Bone marrow (tissue), 2 donors: ENCODE results near the gene IKBKG.
A peak's percentile ranks its signal among the peaks of the same experiment; 100 is the strongest.
"Not testable (repeated sequence)": the region's sequence is repeated elsewhere in the genome, so short reads cannot be mapped to it uniquely, and the experiment has no call there.

Experiments
- DNase-seq, 2 donors: peaks; one replicate each; lab custom pipeline; 2025; lab: John Stamatoyannopoulos, UW

Gene IKBKG

DNA sequence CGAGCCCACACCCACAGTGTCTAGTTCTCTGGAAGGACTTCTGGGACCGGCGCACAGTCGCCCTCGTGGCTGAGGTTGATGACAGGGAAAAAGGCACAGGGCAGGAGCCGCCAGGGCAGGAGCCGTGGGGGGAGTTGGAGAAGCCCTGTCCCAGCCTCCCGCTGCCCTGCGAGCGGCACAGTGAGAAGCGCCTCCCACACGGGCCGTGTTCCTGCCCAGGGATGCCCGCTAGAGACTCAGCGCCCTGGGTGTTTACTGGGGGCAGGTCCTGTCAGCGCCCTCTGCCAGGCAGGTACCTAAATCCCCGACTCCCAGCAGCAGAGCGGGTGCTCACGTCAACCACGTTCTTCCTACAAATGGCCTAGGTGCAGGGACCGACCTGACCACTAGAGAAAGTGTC is 11.5 kb downstream of the IKBKG start:
- DNase-seq: not testable (repeated sequence)

DNA sequence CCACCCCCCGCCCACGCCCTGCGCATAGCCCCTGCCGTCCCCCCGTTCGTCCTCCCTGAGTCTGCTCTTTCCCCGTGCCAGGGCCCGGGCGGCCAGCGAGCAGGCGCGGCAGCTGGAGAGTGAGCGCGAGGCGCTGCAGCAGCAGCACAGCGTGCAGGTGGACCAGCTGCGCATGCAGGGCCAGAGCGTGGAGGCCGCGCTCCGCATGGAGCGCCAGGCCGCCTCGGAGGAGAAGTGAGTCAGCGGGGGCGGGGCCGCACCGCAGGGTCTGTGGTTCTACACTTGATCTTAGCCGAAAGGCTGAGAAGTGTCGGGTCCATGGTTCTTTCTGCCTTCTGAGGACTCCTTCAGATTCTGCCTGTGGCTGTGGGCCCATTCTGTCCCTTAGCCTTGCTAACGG is 12.9 kb downstream of the IKBKG start:
- not testable (repeated sequence) for DNase-seq

DNA sequence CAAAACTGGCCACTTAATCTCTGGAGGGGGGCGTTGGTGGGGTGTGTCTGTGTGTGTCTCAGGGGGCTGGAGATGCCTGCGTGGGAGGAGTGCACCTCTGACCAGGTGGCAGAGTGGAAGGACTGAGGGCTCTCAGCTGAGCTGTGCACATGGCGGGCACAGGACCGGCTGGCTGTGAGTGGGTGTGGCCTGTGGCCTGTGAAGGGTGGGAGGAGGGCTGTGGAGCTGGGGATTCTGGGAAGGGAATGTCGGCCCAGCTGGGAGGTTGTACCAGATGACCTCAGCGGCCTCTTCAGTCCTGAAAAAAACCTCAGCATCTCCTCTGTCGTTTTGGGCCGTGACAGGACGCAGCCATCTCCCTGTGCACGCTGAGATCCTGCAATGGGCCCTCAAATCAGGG is 14.9 kb downstream of the IKBKG start:
- DNase-seq: not testable (repeated sequence)

DNA sequence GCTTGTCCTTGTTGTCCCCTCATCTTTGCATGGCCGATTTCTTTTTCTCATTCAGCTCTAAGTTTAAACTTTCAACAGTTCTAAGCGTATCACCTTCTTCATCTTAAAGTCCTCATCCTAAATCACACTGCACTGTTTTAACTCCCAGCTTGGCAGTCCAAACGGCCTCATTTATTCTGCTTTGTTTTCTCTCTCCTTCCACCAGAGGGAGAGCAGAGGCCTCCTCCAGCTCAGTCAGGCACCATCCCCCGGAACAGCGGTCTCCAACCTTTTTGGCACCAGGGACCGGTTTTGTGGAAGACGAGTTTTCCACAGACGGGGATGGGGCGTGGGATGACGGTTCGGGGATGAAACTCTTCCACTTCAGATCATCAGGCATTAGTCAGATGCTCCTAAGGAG is 22.9 kb downstream of the IKBKG start:
- not testable (repeated sequence) for DNase-seq

DNA sequence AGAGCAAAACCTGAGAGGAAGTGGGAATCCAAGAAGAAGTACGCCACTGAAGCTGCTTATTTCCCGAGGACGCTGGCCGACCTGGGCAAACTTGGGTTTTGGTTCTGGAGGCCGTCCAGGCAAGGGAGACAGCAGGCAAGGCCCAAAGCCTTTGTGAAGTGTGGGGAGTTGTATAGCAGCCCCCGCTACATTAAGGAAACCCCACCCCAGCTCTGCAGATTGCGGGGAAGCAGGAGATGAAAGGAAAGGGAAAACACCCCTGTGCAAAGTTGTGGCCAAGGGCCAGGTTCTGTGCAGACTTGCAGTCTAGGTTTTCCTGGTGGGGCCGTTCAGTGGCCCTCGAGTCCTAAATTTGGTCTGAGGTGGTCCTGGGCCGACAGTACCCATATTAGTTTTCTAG is 25.6 kb downstream of the IKBKG start:
- DNase-seq: not testable (repeated sequence)

DNA sequence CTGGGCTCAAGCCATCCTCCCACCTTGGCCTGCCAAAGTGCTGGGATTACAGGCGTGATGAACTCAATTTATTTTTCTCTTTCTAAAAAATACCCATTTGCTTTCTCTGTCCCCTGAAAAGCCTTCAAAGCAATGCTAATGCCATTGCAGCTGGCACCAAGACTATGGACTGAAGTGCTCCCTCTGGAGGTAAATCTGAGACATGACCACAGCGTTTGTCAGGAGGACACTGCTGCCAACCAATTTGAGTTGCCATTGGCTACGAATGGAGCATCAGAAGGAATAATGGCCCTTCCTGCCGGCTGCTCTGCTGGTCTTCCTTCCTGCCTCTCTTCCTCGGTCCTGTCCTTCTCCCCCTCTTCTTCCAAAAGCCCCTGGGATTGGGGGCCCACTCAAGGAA is 27.7 kb downstream of the IKBKG start:
- DNase-seq: not testable (repeated sequence)

DNA sequence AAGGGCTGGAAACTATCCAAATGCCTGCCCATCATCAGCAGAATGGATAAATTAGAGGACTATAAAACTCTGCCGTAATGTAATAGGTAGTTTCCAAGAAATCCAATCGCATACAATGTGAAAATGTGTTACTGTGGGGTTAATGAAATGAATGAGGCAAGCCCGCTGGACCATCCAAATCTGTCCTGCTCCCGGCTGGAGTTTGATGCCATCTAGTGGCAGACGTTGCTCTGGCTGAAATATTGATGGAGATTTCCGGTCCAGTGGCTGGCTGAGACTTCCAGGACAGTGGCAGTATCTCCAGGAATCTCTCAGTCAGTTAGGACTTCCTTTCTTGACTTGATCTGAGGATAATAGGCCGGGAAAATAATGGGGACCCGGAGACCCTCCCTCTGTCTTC is 35.6 kb downstream of the IKBKG start:
- DNase-seq: not testable (repeated sequence)

DNA sequence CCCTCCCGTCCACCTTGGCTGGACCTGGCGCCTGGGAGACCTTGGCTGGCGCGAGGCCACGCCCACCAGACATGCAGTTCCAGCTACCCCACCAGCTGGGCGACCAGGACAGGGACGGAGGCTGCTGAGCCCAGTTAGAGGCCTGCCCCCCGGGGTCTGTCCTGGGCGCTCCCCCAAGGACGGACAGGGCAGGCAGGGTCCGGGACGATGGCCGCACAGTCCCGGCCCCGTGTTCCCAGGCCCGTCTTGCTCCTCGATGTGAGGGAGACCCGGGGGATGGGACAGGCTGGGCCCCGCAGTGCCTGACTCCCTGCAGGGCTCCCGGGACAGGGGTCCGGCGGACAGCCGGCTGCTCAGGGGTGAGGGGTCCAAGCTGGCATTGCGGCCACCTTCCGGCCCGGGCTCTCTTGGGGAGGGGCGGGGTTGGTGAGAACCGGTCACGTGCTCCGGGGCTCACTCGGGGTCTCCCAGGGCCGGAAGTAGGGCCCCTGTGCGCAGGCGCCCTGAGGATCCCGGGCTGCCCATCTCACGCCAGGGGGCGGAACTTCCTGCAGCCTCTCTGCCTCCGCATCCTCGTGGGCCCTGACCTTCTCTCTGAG is 37.3 kb downstream of the IKBKG start, which contains the start of gene CTAG1A:
CTAG1A (plus strand) TSS at position 549 of the 599 bp plus-strand sequence. CDS start 74 bp downstream, outside the sequence.
- DNase-seq: not testable (repeated sequence)

DNA sequence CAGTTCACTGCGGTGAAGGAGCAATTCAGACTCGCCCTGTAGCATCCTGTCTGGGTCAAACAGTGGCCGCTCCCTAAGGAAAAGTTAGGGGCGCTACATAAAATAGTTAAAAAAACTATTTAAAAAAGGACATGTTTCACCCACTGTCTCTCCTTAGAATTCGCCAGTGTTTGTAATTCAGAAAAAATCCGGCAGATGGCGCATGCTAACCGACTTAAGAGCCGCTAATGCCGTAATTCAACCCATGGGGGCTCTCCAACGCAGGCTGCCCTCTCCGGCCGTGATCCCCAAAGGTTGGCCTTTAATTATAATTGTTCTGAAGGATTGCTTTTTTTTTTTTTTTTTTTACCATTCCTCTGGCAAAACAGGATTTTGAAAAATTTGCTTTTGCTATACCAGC is 43.0 kb downstream of the IKBKG start:
- DNase-seq: not testable (repeated sequence)

DNA sequence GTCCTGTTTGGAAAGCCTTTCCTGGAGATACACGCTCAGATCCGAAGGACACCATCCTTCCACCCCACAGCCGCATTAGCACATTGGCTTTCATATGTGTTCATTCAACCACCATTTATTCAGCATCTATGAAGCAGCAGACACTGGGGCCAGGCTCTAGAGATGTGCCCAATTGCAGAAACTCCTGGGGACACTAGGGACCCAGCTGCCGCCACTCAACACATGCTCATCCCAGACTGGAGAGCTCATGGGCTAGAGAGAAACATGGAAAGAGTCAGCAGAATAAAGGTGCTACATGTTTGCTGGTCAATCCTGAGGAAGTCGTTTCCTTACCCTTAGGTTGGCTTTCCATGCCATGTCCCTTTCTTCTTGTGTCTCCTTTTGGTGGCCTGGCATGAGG is 45.1 kb downstream of the IKBKG start:
- DNase-seq: no peak

DNA sequence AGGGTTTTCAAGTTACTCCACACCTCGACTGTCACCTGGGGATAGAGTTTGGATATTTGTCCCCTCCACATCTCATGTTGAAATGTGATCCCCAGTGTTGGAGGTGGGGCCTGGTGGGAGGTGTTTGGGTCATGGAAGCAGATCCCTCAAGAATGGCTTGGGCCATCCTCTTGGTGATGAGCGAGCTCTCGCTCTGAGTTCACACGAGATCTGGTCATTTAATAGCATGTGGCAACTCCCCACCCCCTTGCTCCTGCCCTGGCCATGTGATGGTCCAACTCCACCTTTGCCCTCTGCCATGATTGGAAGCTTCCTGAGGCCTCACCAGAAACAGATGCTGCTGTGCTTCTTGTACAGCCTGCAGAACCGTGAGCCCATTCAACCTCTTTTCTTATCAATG is 45.8 kb downstream of the IKBKG start:
- DNase-seq: no peak

DNA sequence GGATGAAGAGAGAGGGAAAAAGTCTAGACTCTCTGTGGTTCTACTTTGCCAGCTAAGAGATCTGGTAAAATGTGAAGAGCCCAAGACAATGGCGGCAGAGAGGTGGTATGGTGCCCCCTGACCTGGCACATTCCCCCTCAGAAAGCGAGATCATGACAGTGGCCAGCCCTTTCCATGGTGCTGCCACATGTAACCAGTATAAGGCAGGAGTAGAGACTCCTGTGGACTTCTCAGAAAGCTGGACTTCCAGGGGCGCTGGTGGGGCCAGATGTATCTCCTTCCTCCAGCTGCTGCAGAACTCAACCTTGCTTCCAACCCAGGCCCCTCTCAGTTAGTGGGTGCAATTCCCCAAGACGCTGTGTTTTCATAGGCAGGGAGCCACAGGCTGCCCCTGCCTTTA is 47.1 kb downstream of the IKBKG start:
- DNase-seq: no peak

DNA sequence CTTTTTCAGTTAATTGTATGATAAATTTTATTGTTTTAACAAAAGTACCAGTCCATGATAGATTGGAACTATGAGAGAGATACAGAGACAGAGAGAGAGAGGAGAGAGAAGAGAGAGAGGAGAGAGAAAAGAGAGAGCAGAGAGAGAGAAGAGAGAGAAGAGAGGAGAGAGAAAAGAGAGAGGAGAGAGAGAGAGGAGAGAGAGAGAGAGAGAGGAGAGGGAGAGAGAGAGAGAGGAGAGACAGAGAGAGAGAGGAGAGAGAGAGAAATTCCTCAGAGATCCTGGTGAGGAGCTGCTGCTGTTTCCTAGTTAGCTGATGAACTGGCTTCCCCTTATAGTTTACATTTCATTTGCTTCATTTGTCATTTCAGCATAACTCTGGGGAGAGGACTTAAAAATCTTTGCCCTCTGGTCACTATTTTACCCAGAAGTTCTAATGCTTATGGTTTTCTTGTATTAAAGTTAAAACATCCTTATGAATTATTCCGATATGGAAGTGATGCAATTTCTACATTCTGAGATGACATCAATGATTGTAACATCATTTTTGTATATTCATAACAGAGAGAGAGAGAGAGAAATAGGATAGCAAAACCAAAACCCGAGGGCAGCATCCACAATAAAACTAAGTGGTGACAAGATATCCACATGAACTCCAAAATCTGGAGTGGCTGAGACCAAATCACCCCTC is 48.3 kb downstream of the IKBKG start:
- no peak for DNase-seq

DNA sequence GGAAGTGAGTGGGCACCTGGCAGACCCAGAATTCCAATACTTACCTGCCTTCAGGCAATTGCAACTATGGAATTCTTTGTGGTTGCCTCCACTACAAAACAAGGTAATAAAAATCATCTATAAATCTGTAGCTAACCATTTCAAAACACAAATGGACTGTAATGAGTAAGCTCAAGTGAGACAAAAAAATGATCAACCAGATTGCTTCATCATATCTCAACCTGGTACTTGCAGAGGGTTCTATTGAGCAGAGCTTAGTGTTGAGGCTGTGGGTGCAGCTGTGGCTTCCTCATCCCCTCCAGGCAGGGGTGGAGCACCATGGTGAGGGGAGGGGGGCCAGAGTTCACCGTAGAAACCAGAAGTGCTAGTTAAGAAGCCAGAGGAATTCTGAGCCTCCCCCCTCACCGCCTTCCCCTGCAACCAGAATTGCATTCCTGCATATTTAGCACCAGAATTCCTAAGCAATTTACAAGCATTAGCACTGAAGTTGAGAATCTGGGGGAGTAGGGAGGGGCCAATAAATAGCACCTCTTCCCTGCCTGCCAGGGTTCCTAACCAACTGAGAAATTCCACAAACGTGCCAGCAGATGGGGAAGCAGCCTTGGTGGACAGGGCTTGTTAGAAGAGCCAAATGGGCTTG is 49.0 kb downstream of the IKBKG start:
- DNase-seq: peak in 1 of 2 donors; percentile 50

DNA sequence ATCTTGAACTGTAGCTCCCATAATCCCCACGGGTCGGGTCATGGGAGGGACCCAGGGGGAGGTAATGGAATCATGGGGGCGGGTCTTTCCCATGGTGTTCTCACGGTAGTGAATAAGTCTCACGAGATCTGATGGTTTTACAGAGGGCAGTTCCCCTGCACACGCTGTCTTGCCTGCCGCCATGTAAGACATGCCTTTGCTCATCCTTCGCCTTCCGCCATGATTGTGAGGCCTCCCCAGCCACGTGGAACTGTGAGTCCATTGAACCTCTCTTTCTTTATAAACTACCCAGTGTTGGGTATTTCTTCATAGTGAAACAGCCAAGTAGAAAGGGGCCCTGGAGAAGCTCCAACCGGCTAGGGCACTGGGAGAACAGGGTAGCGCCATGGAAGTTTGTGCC is 49.8 kb downstream of the IKBKG start:
- DNase-seq: no peak

DNA sequence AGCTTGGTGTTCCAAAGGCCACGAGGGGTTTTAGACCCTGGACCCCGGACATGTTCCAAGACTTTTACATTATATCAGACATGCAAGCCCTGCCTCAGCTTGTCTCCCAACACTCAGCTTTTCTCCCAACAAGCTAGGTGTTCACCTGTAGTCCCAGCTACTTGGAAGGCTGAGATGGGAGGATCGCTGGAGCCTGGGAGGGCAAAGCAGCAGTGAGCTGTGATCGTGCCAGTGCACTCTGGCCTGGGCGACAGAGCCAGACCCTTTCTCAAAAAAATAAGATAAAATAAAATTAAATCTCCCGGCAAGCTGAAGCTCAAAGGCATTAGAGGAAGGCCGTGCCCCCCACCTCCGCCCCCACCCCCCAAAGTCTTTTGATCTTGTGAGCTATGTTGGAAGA is 51.2 kb downstream of the IKBKG start:
- no peak for DNase-seq

DNA sequence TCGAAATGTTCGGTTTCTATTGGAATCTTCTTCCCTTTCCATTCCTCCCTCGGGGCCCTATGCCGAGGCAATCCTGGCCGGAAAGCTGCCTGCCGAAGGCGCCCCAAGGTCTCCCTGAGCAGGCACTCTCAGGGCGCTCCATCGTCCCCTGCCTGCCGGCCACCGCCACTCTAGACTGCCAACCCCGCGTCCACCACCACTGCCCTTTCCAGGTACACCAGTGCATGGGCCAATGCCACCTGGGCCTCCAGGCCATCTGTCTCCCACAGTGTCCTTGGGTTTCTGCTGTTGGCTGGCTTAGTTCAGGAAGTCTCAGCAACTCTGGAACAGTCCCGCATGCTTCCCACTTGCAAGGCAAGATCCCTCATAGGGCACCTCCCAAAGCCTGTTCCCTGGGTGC is 52.1 kb downstream of the IKBKG start:
- DNase-seq: no peak

DNA sequence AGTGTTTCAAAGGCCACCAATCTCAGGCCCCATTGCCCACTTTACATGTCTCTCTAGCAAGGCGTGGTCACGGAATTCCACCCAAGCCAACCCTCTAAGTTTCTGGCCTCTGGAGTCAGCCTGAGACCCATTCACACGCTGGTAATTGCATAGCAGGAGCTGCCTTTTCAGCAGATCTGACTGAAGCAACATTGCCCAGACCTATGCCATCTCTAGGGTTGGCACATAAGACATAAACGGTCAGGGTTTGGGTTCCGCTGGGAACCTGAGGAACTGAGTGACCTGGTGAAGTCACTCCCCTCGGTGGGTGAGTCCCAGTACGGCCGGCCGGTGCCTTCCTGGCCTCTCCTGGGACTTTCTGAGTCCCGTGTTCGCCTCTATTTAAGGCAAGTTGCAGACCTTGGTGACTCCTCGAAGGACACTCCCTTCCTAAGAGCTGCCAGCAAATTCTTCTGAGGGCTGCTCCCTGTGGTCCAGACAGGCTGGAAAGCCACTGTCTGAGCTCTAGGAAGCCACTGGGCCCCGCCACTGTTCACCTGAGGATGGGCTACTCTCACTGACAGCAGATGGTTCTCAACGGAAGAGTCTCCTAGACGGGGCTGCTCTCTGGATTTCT is 53.4 kb downstream of the IKBKG start:
- no peak for DNase-seq

DNA sequence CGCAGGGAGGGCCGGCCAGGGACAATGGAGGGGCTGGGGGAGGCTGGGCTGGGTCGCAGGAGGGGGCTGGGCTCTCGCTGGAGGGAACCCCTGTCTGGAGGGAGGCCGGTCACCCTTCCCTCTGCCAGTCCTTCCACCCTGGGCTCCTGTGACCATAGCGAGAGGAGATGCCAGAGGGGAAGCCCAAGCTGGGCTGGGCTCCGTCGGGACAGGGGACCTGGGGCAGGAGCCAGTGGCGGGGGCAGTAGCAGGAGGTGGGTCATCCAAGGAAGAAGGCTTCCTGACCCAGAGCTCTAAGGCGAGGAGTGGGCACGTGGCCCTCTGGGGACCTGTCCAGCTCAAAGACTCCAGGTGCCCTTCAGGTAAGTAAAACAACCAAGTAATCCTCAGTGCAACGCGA is 54.8 kb downstream of the IKBKG start:
- DNase-seq: no peak

DNA sequence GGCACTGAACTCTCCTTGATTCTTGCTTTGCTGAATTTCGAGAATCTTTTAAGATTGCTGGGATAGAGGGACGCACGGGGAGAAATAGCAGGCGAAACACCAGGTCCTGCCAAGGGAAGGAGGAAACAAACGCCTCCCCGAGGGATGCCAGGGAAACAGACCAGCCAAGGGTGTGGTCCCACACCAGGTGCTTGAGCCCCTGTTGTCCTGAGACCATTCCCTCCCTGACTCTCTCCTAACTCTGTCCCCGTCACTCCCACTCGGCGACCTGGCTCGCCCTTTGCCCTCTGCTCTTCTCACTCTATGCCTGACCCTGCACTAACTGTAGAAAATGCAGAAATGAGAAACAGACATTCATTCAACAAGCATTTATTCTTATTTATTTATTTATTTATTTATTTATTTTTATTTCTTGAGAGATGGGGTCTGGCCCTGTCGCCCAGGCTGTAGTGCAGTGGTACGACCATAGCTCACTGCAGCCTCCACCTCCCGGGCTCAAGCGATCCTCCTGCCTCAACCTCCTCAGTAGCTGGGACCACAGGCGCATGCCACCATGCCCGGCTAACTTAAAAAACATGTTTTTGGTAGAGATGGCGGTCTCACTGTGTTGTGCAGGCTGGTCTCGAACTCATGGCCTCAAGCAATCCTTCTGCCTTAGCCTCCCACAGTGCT is 55.5 kb downstream of the IKBKG start:
- no peak for DNase-seq

DNA sequence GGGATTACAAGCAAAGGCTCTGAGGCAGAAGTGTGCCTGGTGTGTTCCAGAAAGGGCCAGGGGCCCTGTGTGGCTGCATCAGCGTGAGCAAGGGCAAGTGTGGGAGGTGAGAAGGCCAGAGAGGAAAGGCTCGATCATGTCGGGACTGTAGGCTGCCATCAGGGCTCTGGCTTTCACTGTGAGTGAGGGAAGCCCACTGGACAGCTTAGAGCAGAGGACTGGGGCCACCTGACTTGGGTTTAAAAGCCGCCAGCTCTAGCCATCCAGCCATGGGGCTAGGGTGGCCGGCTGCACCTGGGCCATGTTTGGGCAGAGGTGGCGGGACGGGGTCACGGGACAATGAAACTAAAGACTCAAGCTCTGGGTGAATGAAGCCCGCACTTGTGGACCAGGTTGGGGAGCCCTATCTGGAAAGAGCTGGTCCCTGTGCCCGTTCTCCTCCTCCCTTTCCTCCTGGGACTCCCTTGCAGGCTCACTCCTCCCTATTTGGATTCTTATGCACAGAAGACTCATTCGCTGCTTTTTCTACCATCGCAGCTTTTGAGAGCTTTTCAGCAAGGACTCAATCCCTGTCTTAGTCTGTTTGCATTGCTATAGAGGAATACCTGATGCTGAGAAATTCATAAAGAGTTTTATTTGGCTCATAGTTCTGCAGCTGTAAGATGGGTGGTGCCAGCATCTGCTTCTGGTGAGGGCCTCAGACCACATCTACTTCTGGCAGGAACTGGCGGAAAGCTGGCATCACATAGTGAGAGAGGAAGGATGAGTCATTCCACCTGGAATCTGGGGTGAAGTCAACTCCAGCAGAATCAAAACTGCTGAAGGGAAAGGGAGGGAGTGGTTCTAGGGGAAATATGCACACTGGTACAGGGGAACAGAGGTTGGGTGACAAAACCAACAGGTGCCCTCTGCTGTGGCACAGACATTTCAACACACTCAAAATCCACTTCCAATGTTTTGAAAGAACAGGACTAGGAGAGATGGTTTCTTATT is 56.3 kb downstream of the IKBKG start:
- peak in 1 of 2 donors; percentile 71 for DNase-seq
